H1 (cell line): ENCODE results near the gene ATP6V1C2. TPM values are rescaled to one million over a fixed set of nuclear protein-coding genes. Genes with fewer than 3 reads are reported as not detected.

ENCODE experiments used
- CTCF ChIA-PET: fragments of 300-600 bp; sonication (Branson Sonifier 250); formaldehyde crosslinking; loops from one replicate; lab custom pipeline; 2021; ENCODE audit not compliant: partially characterized antibody; lab: Charles Lee
- POLR2A ChIA-PET: fragments of 300-600 bp; sonication (Branson Sonifier 250); formaldehyde crosslinking; loops from one replicate; lab custom pipeline; 2021; ENCODE audit warnings: inconsistent platforms; ENCODE audit not compliant: partially characterized antibody; lab: Charles Lee
- DNase-seq, 2 experiments: peaks; one replicate each; pipeline versions ENCODE4 v3.0.0 to v3.0.0-alpha.2; 2010 to 2022; ENCODE audit warnings: low spot score in 2 of 2, low read depth in 1 of 2, mixed read lengths in 1 of 2
- FAIRE-seq: peaks from 2 replicates; lab custom pipeline; 2011; peaks lifted over from hg19 to GRCh38; lab: Jason Lieb, UNC
- H2AFZ ChIP-seq: 2 replicates; pipeline ENCODE4 v1.8.1; 2012; ENCODE audit warnings: low read length, inconsistent platforms
- H2AK5ac ChIP-seq: 2 replicates; pipeline ENCODE4 v1.6.1; 2013; ENCODE audit warnings: low read depth, low read length
- H2BK120ac ChIP-seq: replicated peaks from 2 replicates; pipeline ENCODE3; 2013; ENCODE audit warnings: low read depth, low read length, inconsistent platforms
- H2BK12ac ChIP-seq: 2 replicates; pipeline ENCODE4 v1.6.1; 2013; ENCODE audit warnings: low read depth, low read length
- H2BK15ac ChIP-seq: 2 replicates; pipeline ENCODE4 v1.6.1; 2013; ENCODE audit warnings: low read length
- H2BK20ac ChIP-seq: 2 replicates; pipeline ENCODE4 v1.6.1; 2013; ENCODE audit warnings: low read length
- H2BK5ac ChIP-seq: 2 replicates; pipeline ENCODE4 v1.6.1; 2013; ENCODE audit warnings: low read depth, low read length
- H3K14ac ChIP-seq: 2 replicates; pipeline ENCODE4 v1.6.1; 2013; ENCODE audit warnings: inconsistent platforms; ENCODE audit not compliant: insufficient read length
- H3K18ac ChIP-seq: 2 replicates; pipeline ENCODE4 v1.6.1; 2013; ENCODE audit warnings: low read length; ENCODE audit errors: extremely low read depth
- H3K23ac ChIP-seq: 2 replicates; pipeline ENCODE4 v1.6.1; 2013; ENCODE audit warnings: inconsistent platforms; ENCODE audit not compliant: insufficient read length
- H3K23me2 ChIP-seq: 2 replicates; pipeline ENCODE4 v1.6.1; 2013; ENCODE audit warnings: low read depth, low read length
- H3K27ac ChIP-seq: 2 replicates; pipeline ENCODE4 v1.6.1; 2011; ENCODE audit warnings: low read depth, low read length, inconsistent platforms
- H3K27me3 ChIP-seq, 4 experiments: replicated peaks in 1 of 4; 1 replicate in 1 of 4; 2 replicates in 3 of 4; pipeline versions ENCODE4 v1.6.1 to v1.8.1; 2011 to 2013; ENCODE audit warnings: low read length in 3 of 4, mild to moderate bottlenecking in 3 of 4, inconsistent platforms in 2 of 4, mixed read lengths in 2 of 4, moderate library complexity in 1 of 4; ENCODE audit not compliant: control insufficient read depth in 3 of 4, insufficient read depth in 3 of 4; ENCODE audit errors: extremely low read depth in 1 of 4
- H3K36me3 ChIP-seq, 4 experiments: 2 replicates each; pipeline versions ENCODE4 v1.6.1 to v1.8.1; 2011 to 2013; ENCODE audit warnings: mild to moderate bottlenecking in 4 of 4, low read length in 3 of 4, moderate library complexity in 2 of 4, control low read depth in 1 of 4, inconsistent platforms in 1 of 4; ENCODE audit not compliant: insufficient read depth in 4 of 4, control insufficient read depth in 2 of 4
- H3K4ac ChIP-seq: replicated peaks from 2 replicates; pipeline ENCODE3; 2013; ENCODE audit warnings: low read length, low read depth, mixed read lengths, inconsistent platforms; ENCODE audit not compliant: insufficient read length
- H3K4me1 ChIP-seq, 4 experiments: replicated peaks in 1 of 4; 1 replicate in 1 of 4; 2 replicates in 3 of 4; pipeline versions ENCODE4 v1.6.1 to v1.8.1; 2011 to 2013; ENCODE audit warnings: low read length in 3 of 4, inconsistent platforms in 2 of 4, mixed read lengths in 1 of 4; ENCODE audit not compliant: insufficient read depth in 4 of 4, control insufficient read depth in 3 of 4
- H3K4me2 ChIP-seq, 2 experiments: 2 replicates each; pipeline versions ENCODE4 v1.6.1 to v1.8.1; 2011 to 2013; ENCODE audit warnings: low read depth in 2 of 2, low read length in 2 of 2, control low read depth in 1 of 2, inconsistent platforms in 1 of 2, mild to moderate bottlenecking in 1 of 2; ENCODE audit not compliant: insufficient read depth in 1 of 2
- H3K4me3 ChIP-seq, 4 experiments: fragments of 200-600, 300-600 bp in 1 of 4; sonication (generic), shearing (Covaris generic), sonication (Bioruptor Twin) in 1 of 4; 2 replicates each; pipeline versions ENCODE4 v1.5.1 to v1.8.1; 2011 to 2016; ENCODE audit warnings: low read length in 4 of 4, low read depth in 3 of 4, control low read depth in 2 of 4, inconsistent platforms in 2 of 4, mild to moderate bottlenecking in 2 of 4, mixed read lengths in 1 of 4, moderate library complexity in 1 of 4; ENCODE audit not compliant: insufficient read depth in 2 of 4; ENCODE audit errors: extremely low read depth in 1 of 4
- H3K56ac ChIP-seq: replicated peaks from 2 replicates; pipeline ENCODE3; 2013; ENCODE audit warnings: low read depth, mild to moderate bottlenecking, mixed read lengths, low read length, inconsistent platforms; ENCODE audit not compliant: insufficient read length
- H3K79me1 ChIP-seq: 2 replicates; pipeline ENCODE4 v1.6.1; 2013; ENCODE audit warnings: low read depth, low read length, control low read depth
- H3K79me2 ChIP-seq, 2 experiments: 2 replicates each; pipeline versions ENCODE4 v1.6.1 to v1.8.1; 2012 to 2013; ENCODE audit warnings: low read length in 2 of 2, mild to moderate bottlenecking in 2 of 2, inconsistent platforms in 1 of 2; ENCODE audit not compliant: insufficient read depth in 2 of 2, control insufficient read depth in 1 of 2
- H3K9ac ChIP-seq, 4 experiments: replicated peaks in 1 of 4; 1 replicate in 1 of 4; 2 replicates in 3 of 4; pipeline versions ENCODE4 v1.6.1 to v1.8.1; 2011 to 2013; ENCODE audit warnings: low read depth in 3 of 4, low read length in 3 of 4, control low read depth in 2 of 4, mild to moderate bottlenecking in 2 of 4, moderate library complexity in 2 of 4, inconsistent platforms in 1 of 4; ENCODE audit errors: extremely low read depth in 1 of 4
- H3K9me3 ChIP-seq, 2 experiments: 2 replicates each; pipeline versions ENCODE4 v1.6.1 to v1.8.1; 2012 to 2013; ENCODE audit warnings: mild to moderate bottlenecking in 2 of 2, moderate library complexity in 2 of 2, control low read depth in 1 of 2, inconsistent platforms in 1 of 2, low read depth in 1 of 2, low read length in 1 of 2, mixed read lengths in 1 of 2; ENCODE audit not compliant: insufficient read depth in 2 of 2
- H4K20me1 ChIP-seq, 2 experiments: replicated peaks in 1 of 2; 2 replicates each; pipeline versions ENCODE3 to v1.8.1; 2011 to 2013; ENCODE audit warnings: inconsistent platforms in 2 of 2, low read length in 2 of 2, mild to moderate bottlenecking in 1 of 2; ENCODE audit not compliant: insufficient read depth in 2 of 2, control insufficient read depth in 1 of 2
- H4K5ac ChIP-seq: 2 replicates; pipeline ENCODE4 v1.6.1; 2013; ENCODE audit warnings: low read length, low read depth, mixed read lengths, inconsistent platforms; ENCODE audit not compliant: insufficient read length
- H4K8ac ChIP-seq: 2 replicates; pipeline ENCODE4 v1.8.0; 2013; ENCODE audit warnings: mild to moderate bottlenecking, moderate library complexity, low read length, inconsistent platforms; ENCODE audit not compliant: insufficient read depth; ENCODE audit errors: extremely low read depth
- H4K91ac ChIP-seq: replicated peaks from 2 replicates; pipeline ENCODE3; 2013; ENCODE audit warnings: low read length, mixed read lengths, inconsistent platforms; ENCODE audit not compliant: insufficient read length
- SAP30 ChIP-seq: fragments of 300-600 bp; sonication (generic); IDR thresholded peaks from 2 replicates; pipeline ENCODE4 v1.7.1; 2012; ENCODE audit warnings: low read length, moderate library complexity, mild to moderate bottlenecking, inconsistent platforms; ENCODE audit not compliant: insufficient read depth, insufficient replicate concordance
- SIRT6 ChIP-seq: IDR thresholded peaks from one replicate; pipeline ENCODE4 v1.7.1; 2012; ENCODE audit warnings: low read length, inconsistent platforms
- SP4 ChIP-seq: IDR thresholded peaks from 2 replicates; pipeline ENCODE4 v1.6.1; 2012; ENCODE audit warnings: low read length, inconsistent platforms
- WGBS, 2 experiments: shearing (Covaris generic) in 1 of 2; methylation state at CpG; one replicate each; pipeline versions ENCODE4 v1.1.6 to v1.1.7; 2013 to 2015; ENCODE audit warnings: low lambda C conversion rate in 2 of 2, mixed read lengths in 2 of 2, inconsistent platforms in 1 of 2, low coverage in 1 of 2, missing lambda C conversion rate in 1 of 2; ENCODE audit not compliant: insufficient replicate concordance in 2 of 2, insufficient coverage in 1 of 2, insufficient read length in 1 of 2; ENCODE audit errors: extremely low coverage in 1 of 2, missing lambda C conversion rate in 1 of 2; 5-methylcytosine and 5-hydroxymethylcytosine counted together
- polyA plus RNA-seq, 7 experiments: library from polyadenylated mRNA; depleted of rRNA in 3 of 7; stranded (reverse) in 5 of 7; unstranded in 2 of 7; fragments of >200 nt in 5 of 7; fragments of 200-250 nt in 2 of 7; gene quantifications; 1 replicate in 5 of 7; 2 replicates in 1 of 7; 4 replicates in 1 of 7; pipeline versions ENCODE4 v1.2.1 to v1.2.3, GENCODE V29; 2011 to 2013; ENCODE audit warnings: missing spikeins in 2 of 7, mixed read lengths in 2 of 7
- total RNA-seq: library from RNA; stranded (reverse); fragmentation: NEBNext Ultra II Directional; extraction: Animal tissue kit (Norgen Biotek cat#: 25700); gene quantifications from 2 replicates; pipeline ENCODE4 v1.2.1, GENCODE V29; 2021

Gene ATP6V1C2
- total and polyA plus RNA-seq, 2 of the 8 experiments (the other 6 are each of a cell fraction or from before 2014, with no cell fraction given): 0.29 to 0.74 TPM

GRCh38 chr2:10707831-10708230 is 13.6 kb upstream of the ATP6V1C2 start:
- CTCF ChIA-PET: interaction anchor here (1.8 to 2.0 kb wide), 5 partner anchors 15 to 91 kb away, joined by 4 to 8 read pairs (median 6); no protein-coding TSS in a partner anchor

More at GRCh38 chr2:10707831-10708230, 13.6 kb upstream of the ATP6V1C2 start:
- Histone ChIP-seq H4K91ac (no peak overlapping the region), H3K14ac (no peak overlapping the region), H2BK15ac (no peak overlapping the region), H3K9me3 (no peaks in the 10 kb centered on the region), H3K4me2 (no peak overlapping the region), H2BK5ac (no peak overlapping the region), H3K23me2 (no peaks in the 10 kb centered on the region), H4K20me1 (no peaks in the 10 kb centered on the region), H3K4me3 (no peak overlapping the region), H3K79me2 (no peaks in the 10 kb centered on the region), H2BK12ac (no peak overlapping the region), H3K27ac (no peak overlapping the region), H4K5ac (no peak overlapping the region), H3K4ac (no peak overlapping the region), H2AFZ (no peak overlapping the region), H2AK5ac (no peak overlapping the region), H2BK20ac (no peak overlapping the region), H2BK120ac (no peak overlapping the region), H3K9ac (no peak overlapping the region), H3K36me3 (no peaks in the 10 kb centered on the region), H3K56ac (no peak overlapping the region), H3K23ac (no peak overlapping the region), H4K8ac (no peak overlapping the region), H3K27me3 (no peaks in the 10 kb centered on the region), H3K18ac (no peak overlapping the region), H3K79me1 (no peaks in the 10 kb centered on the region), H3K4me1 (peaks cover 0 to 7% (median 0%) of the 10 kb centered on the region in 4 experiments; a peak in 2 of 7 replicates)
- TF ChIP-seq SP4 (no peak), SAP30 (no peak), SIRT6 (no peak)
- DNase-seq (no peak), FAIRE-seq (no peak)
- POLR2A ChIA-PET: interaction anchor here (1.0 kb wide), 1 partner anchor 17 kb away, joined by 3 read pairs; no protein-coding TSS in a partner anchor
- WGBS, 2 experiments: 82% methylated on average over 10 of the region's 10 CpGs; no CpG with 5 or more reads in 1 of the 2 experiments
